Keratinocyte (primary cell): ENCODE measurements around the gene RBFOX1. TPM values are rescaled to one million over a fixed set of nuclear protein-coding genes. Genes with fewer than 3 reads are reported as not detected.

Experiments used
- DNase-seq: peaks from one replicate; pipeline ENCODE4 v3.0.0-alpha.2; 2011; ENCODE audit warnings: low read depth, missing footprints, low spot score
- FAIRE-seq: peaks from 2 replicates; lab custom pipeline; 2011; peaks lifted over from hg19 to GRCh38; lab: Jason Lieb, UNC
- H2AFZ ChIP-seq: 2 replicates; pipeline ENCODE4 v1.6.0; 2012; ENCODE audit warnings: low read length, control low read depth, inconsistent platforms; ENCODE audit not compliant: control insufficient read depth
- H3K27ac ChIP-seq: 2 replicates; pipeline ENCODE4 v1.5.1; 2011; ENCODE audit warnings: low read length; ENCODE audit not compliant: control insufficient read depth, insufficient read depth
- H3K27me3 ChIP-seq: 3 replicates; pipeline ENCODE4 v1.6.0; 2011; ENCODE audit warnings: low read length; ENCODE audit not compliant: control insufficient read depth, insufficient read depth; ENCODE audit errors: extremely low read depth
- H3K36me3 ChIP-seq, 2 experiments: 2 replicates in 1 of 2; 3 replicates in 1 of 2; pipeline ENCODE4 v1.5.1; 2011; ENCODE audit warnings: low read length in 2 of 2, mild to moderate bottlenecking in 1 of 2; ENCODE audit not compliant: control insufficient read depth in 2 of 2, insufficient read depth in 2 of 2; ENCODE audit errors: extremely low read depth in 1 of 2
- H3K4me1 ChIP-seq: 3 replicates; pipeline ENCODE4 v1.5.1; 2011; ENCODE audit warnings: low read length; ENCODE audit not compliant: control insufficient read depth, insufficient read depth; ENCODE audit errors: extremely low read depth
- H3K4me2 ChIP-seq: 3 replicates; pipeline ENCODE4 v1.6.0; 2011; ENCODE audit warnings: low read depth, low read length; ENCODE audit not compliant: control insufficient read depth, insufficient read depth; ENCODE audit errors: extremely low read depth
- H3K4me3 ChIP-seq, 3 experiments: fragments of 200-600 bp in 1 of 3; sonication (generic) in 1 of 3; 2 replicates in 2 of 3; 3 replicates in 1 of 3; pipeline ENCODE4 v1.5.1; 2011 to 2016; ENCODE audit warnings: low read length in 3 of 3, mild to moderate bottlenecking in 3 of 3, control low read depth in 2 of 3, inconsistent platforms in 1 of 3, low read depth in 1 of 3, mixed read lengths in 1 of 3, mixed run types in 1 of 3, moderate library complexity in 1 of 3; ENCODE audit not compliant: control insufficient read depth in 2 of 3, insufficient read depth in 2 of 3; ENCODE audit errors: extremely low read depth in 1 of 3
- H3K79me2 ChIP-seq: 2 replicates; pipeline ENCODE4 v1.6.0; 2012; ENCODE audit warnings: low read length; ENCODE audit not compliant: control insufficient read depth, insufficient read depth
- H3K9ac ChIP-seq: 3 replicates; pipeline ENCODE4 v1.6.0; 2011; ENCODE audit warnings: low read length; ENCODE audit not compliant: control insufficient read depth, insufficient read depth; ENCODE audit errors: extremely low read depth
- H3K9me1 ChIP-seq: 3 replicates; pipeline ENCODE4 v1.6.0; 2011; ENCODE audit warnings: low read length; ENCODE audit not compliant: control insufficient read depth, insufficient read depth; ENCODE audit errors: extremely low read depth
- H3K9me3 ChIP-seq: 2 replicates; pipeline ENCODE4 v1.5.1; 2012; ENCODE audit warnings: low read depth, low read length; ENCODE audit not compliant: control insufficient read depth
- H4K20me1 ChIP-seq: 3 replicates; pipeline ENCODE4 v1.6.0; 2011; ENCODE audit warnings: low read length; ENCODE audit not compliant: control insufficient read depth, insufficient read depth; ENCODE audit errors: extremely low read depth
- EZH2 ChIP-seq: IDR thresholded peaks from one replicate; pipeline ENCODE4 v1.6.1; 2012; ENCODE audit warnings: inconsistent platforms, mild to moderate bottlenecking, low read length, moderate library complexity
- dilution Hi-C: fragments of 300-500 bp; cut with MboI; formaldehyde crosslinking; loops from one replicate; pipeline ENCODE4 v1.7.0; 2020; ENCODE audit warnings: low sequenced_read_pairs; ENCODE audit not compliant: extremely low pct_ligation_motif_present
- polyA plus RNA-seq, 5 experiments: library from polyadenylated mRNA; depleted of rRNA in 3 of 5; stranded (reverse) in 3 of 5; stranded (forward) in 1 of 5; unstranded in 1 of 5; fragments of >200 nt; gene quantifications; 1 replicate in 1 of 5; 2 replicates in 3 of 5; 3 replicates in 1 of 5; pipeline versions ENCODE4 v1.2.1 to v1.2.3, GENCODE V29; 2011 to 2012; ENCODE audit warnings: missing spikeins in 2 of 5, low read depth in 1 of 5, low replicate concordance in 1 of 5
- TF ChIP-seq, protein P1 (sequence below), 3 experiments: IDR thresholded peaks in 1 of 3; conservative IDR thresholded peaks in 1 of 3; optimal IDR thresholded peaks in 1 of 3; 2 replicates in 2 of 3; 3 replicates in 1 of 3; pipeline versions ENCODE3 to v1.5.1; 2011; ENCODE audit warnings: low read length in 3 of 3, mild to moderate bottlenecking in 3 of 3, moderate library complexity in 2 of 3, control low read depth in 1 of 3, inconsistent platforms in 1 of 3; ENCODE audit not compliant: insufficient read depth in 2 of 3; ENCODE audit errors: extremely low read depth in 1 of 3

Gene RBFOX1
- polyA plus RNA-seq, 1 donor (not counting 4 experiments of a cell fraction or from before 2014, with no cell fraction given) = not detected

DNA sequence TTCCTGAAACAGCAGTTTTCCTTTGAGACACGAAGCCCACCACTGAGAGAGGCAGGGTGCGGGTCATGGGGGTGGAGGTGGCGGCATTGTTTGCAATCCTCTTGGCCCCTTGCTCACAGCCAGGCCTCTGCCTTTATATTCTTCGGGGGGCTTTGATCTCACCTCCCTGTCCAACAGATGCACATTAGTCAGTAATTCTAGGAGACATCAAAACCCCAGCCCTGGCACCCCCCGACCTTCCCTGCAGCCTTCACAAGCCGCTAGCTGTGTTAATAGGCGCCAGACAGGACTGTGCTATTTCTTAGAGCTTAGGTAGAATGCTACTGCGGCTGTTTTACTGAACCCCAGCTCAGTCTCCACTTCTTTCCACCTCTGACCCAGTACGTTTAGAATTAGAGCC is 212.6 kb downstream of the RBFOX1 start:
- dilution Hi-C loops = no loop called here
- no peak overlapping the region for H2AFZ ChIP-seq
- H3K9me3 ChIP-seq = peaks cover 5% of the 10 kb centered on the region
- no peak overlapping the region for H3K4me3 ChIP-seq
- H3K4me1 ChIP-seq = no peaks in the 10 kb centered on the region
- H3K79me2 ChIP-seq = no peaks in the 10 kb centered on the region
- DNase-seq (no peak), FAIRE-seq (no peak)
- H3K36me3 ChIP-seq = no peaks in the 10 kb centered on the region
- H3K4me2 ChIP-seq = no peak overlapping the region
- no peaks in the 10 kb centered on the region for H3K9me1 ChIP-seq
- no peaks in the 10 kb centered on the region for H4K20me1 ChIP-seq
- H3K27ac ChIP-seq = no peak overlapping the region
- no peak overlapping the region for H3K9ac ChIP-seq
- H3K27me3 ChIP-seq = no peaks in the 10 kb centered on the region
- TF ChIP-seq, protein P1, sequence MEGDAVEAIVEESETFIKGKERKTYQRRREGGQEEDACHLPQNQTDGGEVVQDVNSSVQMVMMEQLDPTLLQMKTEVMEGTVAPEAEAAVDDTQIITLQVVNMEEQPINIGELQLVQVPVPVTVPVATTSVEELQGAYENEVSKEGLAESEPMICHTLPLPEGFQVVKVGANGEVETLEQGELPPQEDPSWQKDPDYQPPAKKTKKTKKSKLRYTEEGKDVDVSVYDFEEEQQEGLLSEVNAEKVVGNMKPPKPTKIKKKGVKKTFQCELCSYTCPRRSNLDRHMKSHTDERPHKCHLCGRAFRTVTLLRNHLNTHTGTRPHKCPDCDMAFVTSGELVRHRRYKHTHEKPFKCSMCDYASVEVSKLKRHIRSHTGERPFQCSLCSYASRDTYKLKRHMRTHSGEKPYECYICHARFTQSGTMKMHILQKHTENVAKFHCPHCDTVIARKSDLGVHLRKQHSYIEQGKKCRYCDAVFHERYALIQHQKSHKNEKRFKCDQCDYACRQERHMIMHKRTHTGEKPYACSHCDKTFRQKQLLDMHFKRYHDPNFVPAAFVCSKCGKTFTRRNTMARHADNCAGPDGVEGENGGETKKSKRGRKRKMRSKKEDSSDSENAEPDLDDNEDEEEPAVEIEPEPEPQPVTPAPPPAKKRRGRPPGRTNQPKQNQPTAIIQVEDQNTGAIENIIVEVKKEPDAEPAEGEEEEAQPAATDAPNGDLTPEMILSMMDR (optimal IDR thresholded peaks at IDR 0.05 in 1 of 3, IDR thresholded peaks at IDR 0.05 in 1 of 3, conservative IDR thresholded peaks at IDR 0.05 in 1 of 3; ENCODE audit: extremely low read depth in 1 of 3, insufficient read depth in 2 of 3, low read length in 3 of 3) = no peak
- no peak for TF ChIP-seq EZH2

DNA sequence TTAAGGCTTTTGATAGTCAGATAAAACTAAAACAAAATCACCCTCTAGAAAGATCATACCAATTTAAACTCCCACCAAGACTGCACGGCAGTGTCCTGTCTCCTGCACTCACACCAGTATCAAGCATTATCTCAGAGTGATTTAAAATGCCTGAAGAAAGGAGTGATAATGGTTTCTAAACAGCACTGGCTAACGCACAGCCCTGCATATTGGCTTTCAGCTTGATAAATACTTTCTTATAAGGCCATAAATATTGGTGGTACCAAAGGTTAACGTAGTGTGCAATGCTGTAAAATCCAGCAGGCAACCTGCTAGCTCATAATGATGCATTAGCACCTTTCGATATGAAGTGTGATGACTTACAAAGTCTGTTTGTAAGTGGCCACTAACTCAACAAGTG is 214.3 kb downstream of the RBFOX1 start:
- dilution Hi-C loops = no loop called here
- FAIRE-seq (no peak), DNase-seq (no peak)
- Histone ChIP-seq H3K27me3 (no peaks in the 10 kb centered on the region), H3K4me2 (no peak overlapping the region), H3K4me3 (no peak overlapping the region), H2AFZ (no peak overlapping the region), H3K9me1 (no peaks in the 10 kb centered on the region), H3K27ac (no peak overlapping the region), H3K9ac (no peak overlapping the region), H4K20me1 (no peaks in the 10 kb centered on the region), H3K4me1 (no peaks in the 10 kb centered on the region), H3K9me3 (peaks cover 5% of the 10 kb centered on the region), H3K36me3 (no peaks in the 10 kb centered on the region), H3K79me2 (no peaks in the 10 kb centered on the region)
- TF ChIP-seq, protein P1 (optimal IDR thresholded peaks at IDR 0.05 in 1 of 3, IDR thresholded peaks at IDR 0.05 in 1 of 3, conservative IDR thresholded peaks at IDR 0.05 in 1 of 3; ENCODE audit: extremely low read depth in 1 of 3, insufficient read depth in 2 of 3, low read length in 3 of 3) = no peak
- no peak for TF ChIP-seq EZH2
